ENCODE data around the gene ATG2A.
A peak's percentile ranks its signal among the peaks of the same experiment; 100 is the strongest.

ATG2A gene

GRCh38 chr11:64916775-64917662 lies at the start of gene ATG2A:
ATG2A (minus strand) TSS chr11:64917209; CDS start chr11:64917135, 74 bp downstream.
- FAIRE-seq = peak; percentile 93

DNA sequence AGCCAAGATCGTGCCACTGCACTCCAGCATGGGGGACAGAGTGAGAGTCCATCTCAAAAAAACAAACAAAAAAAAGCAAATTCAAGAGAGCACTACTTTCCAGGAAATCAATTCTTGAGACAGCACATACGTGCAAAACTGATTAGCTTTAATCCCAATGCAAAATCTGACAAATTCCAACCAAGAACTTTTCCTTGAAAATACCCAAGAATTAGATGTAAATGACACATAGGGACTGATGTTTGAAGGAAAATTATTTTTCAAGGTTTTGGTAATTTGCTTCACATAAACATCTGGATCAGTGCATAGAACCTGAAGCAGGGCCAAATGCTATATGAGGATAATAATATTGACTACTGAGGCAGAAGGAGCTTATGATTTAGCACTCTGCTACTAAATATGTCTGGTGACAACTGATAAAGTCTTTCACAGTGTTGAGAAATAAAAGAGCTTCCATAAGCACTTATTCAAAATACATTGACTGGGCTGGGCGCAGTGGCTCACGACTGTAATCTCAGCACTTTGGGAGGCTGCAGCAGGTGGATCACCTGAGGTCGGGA lies 46.1 kb upstream of the ATG2A start:
- no peak for FAIRE-seq

DNA sequence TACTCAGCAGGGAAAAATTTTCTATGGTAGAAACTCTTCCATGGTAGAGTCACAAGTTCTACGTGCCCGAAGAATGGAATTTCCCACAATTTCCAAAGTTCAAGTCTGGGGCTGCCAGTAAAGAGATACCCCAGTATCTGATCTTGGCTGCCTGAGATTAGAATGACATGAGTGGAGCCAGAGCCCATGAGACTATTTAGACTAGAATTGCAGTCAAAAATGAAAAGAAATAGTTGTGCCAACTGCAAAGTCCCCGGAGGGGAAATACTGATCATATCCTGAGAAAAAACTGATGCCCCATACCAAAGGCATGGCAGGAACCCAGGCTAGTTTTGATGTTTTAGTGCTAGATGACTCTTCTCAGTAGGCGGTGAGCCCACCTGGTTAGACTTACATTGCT lies 43.7 kb upstream of the ATG2A start:
- no peak for FAIRE-seq

DNA sequence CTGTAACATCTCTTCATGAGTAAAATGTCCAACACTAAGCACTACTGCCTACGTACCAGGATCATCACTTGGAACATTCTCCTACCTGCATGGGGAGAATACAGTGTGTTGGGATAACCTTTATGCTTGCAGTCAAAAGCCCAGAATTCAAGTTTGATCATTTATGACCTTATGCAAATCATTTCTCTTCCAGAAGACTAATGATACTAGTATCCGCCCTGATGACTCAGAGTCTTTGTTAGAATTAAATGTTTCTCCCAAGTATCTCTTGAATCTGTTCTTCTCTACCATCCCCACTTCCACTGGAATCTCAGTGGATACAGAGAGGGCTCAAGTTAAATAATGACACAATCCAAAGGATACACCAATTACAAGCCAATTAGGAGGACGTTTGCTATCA lies 42.5 kb upstream of the ATG2A start:
- no peak for FAIRE-seq

DNA sequence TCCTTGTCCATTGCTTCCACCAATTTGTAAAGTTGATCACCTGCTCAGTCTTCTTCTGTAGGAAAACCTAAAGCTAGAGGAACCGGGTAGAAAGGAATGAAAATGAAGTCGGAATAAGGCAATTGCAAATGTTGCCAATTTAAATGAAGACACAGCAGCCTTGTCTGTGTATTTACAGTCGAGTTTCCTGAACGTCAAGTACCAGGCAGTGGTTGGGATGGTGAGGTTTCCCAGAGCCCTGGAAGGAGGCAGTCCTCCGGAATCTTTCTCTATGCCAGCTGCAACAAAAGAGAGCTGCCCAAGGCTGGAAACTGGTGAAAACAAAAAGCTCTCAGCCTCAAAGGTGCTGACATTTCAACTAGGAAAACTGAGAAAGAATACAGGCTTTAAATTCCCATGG lies 37.2 kb upstream of the ATG2A start:
- no peak for FAIRE-seq

GRCh38 chr11:64951529-64951928 lies 34.5 kb upstream of the ATG2A start:
- FAIRE-seq = no peak

GRCh38 chr11:64947208-64947814 lies 30.3 kb upstream of the ATG2A start:
- no peak for FAIRE-seq

DNA sequence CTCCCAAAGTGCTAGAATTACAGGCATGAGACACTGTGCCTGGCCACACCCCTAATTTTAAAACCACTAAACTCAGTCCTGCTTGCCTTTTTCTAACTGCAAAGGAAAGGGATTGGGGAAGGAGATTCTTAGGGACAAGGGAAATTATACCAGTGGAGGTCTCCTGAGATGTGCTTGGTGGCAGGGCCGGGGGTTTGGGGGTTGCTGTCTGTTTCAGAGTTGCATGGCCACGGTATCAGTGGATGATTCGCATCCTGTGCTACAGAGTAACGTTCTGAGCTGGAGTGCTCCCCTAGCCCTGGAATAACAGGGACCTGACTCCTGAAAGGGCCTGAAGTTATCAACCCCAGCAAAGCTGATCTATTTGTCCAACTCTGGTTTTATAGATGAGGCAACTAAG lies 19.5 kb upstream of the ATG2A start:
- FAIRE-seq = no peak

- FAIRE-seq = no peak
Measured at GRCh38 chr11:64935359-64936081, 18.5 kb upstream of the ATG2A start, which contains the start of gene GPHA2. GPHA2 (minus strand) TSS chr11:64935893; CDS start chr11:64935460, 433 bp downstream.

- no peak for FAIRE-seq
Measured at GRCh38 chr11:64934682-64935358, 17.8 kb upstream of the ATG2A start.

- FAIRE-seq = no peak
Measured at GRCh38 chr11:64933935-64934681, 17.1 kb upstream of the ATG2A start.

DNA sequence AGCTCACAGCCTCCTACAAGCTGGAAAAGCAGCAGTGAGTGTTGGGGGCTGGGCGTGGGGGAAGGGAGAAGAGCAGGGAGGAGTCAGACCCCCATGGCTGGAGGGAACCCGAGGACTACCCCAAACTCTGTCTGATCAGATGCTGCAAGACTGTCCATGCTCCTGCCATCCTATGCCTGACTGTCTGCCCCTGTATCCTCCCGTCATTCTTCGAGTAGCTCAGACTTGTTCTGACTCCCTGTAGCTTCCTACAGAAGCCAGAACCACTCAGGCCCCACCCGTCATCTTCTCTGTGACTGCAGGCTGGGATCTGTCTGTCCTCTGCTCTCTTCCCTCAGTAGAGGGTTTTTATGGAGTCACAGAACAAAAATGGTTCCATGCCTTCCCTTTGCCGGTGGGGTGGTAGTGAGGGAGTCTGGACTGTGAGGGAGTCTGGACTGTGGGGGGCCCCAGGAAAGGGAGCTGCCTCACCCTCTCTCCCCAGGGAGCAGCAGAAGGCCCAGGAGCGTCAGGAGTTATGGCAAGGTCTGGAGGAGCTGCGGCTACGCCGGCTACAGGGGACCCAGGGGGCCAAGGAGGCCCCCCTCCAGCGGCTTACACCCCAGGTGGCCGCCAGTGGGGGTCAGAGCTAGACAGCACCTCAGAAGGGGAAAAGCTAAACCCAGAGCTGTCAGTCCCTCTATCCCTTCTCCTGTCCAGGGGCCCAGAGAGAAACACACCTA lies 16.4 kb upstream of the ATG2A start:
- no peak for FAIRE-seq

DNA sequence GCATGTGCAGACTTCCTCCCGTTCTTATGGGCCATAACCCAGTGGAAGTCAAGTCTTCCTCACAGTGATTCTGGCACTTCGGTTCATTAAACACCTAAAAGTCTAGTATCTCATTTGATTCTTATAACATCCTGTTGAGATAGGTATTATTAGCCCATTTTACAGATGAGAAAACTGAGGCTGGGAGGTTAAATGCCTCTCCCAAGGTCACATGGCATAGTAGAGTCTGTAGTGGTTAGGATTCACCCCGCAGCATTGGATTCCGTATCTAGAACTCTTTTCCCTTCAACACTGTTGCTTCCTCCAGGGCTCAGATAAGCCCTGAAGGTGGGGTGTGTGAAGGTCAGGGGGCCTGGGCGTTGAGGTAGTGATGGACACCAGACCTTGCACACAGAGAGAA lies 15.3 kb upstream of the ATG2A start:
- no peak for FAIRE-seq

GRCh38 chr11:64931290-64931689 lies 14.3 kb upstream of the ATG2A start:
- no peak for FAIRE-seq

GRCh38 chr11:64930340-64930739 lies 13.3 kb upstream of the ATG2A start:
- FAIRE-seq = no peak

DNA sequence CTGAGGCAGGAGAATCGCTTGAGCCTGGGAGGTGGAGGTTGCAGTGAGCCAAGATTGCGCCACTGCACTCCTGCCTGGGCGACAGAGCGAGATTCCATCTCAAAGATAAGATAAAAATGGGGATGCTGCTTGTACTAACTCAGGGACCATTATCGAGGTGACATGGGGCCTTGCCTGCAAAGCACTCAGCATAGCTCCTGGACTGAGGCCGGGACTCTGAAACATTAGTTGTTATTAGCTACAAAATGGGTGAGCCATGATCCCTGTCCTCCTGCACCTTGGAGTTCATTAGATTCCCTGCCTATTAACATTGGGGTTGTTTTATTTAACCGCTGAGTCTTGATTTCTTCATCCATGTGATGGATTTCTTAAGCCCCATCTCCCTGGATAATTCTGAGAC lies 12.6 kb upstream of the ATG2A start:
- no peak for FAIRE-seq

GRCh38 chr11:64928957-64929356 lies 11.9 kb upstream of the ATG2A start:
- no peak for FAIRE-seq

- no peak for FAIRE-seq
Measured at GRCh38 chr11:64926689-64927088, 9.7 kb upstream of the ATG2A start.

- FAIRE-seq = no peak
Measured at GRCh38 chr11:64925536-64926436, 8.8 kb upstream of the ATG2A start.

GRCh38 chr11:64924910-64925284 lies 7.9 kb upstream of the ATG2A start:
- no peak for FAIRE-seq
